HepG2 (cell line): Measurements from ENCODE around the gene RAB3GAP1. TPM values are rescaled to one million over a fixed set of nuclear protein-coding genes. Genes with fewer than 3 reads are reported as not detected.

Source experiments
- ATAC-seq: fragments of 200-7000 bp; cut with Tn5 transposase; 3 replicates; pipeline ENCODE4 v1.9.1; 2020; ENCODE audit warnings: mild to moderate bottlenecking, moderate library complexity
- BruUV-seq: library from RNA; stranded (reverse); fragments of 400-500 nt; replicated peaks from 2 replicates; lab custom pipeline; 2021; lab: Mats Ljungman, UMichigan
- CTCF ChIA-PET: fragments of 300-600 bp; formaldehyde crosslinking; extraction: SDS; loops from one replicate; lab custom pipeline; 2021; ENCODE audit warnings: low total read pairs, inconsistent platforms, low intra/inter-chr PET ratio; lab: Yijun Ruan, JAX
- POLR2A ChIA-PET: fragments of 350-600 bp; sonication (Branson Sonifier 250); formaldehyde crosslinking; loops from one replicate; lab custom pipeline; 2020; ENCODE audit warnings: antibody characterized with exemption, inconsistent platforms; lab: Yijun Ruan, JAX
- DNase-seq: peaks from one replicate; pipeline ENCODE4 v3.0.0-alpha.2; 2015; ENCODE audit warnings: low spot score
- FAIRE-seq: peaks from 3 replicates; lab custom pipeline; 2011; peaks lifted over from hg19 to GRCh38; lab: Jason Lieb, UNC
- H2AFZ ChIP-seq: one replicate; pipeline ENCODE4 v1.6.1; 2011; ENCODE audit warnings: low read length, inconsistent platforms
- H3K27ac ChIP-seq: fragments of 300-600 bp; 3 replicates; pipeline ENCODE4 v1.8.0; 2011; ENCODE audit warnings: mixed run types, mild to moderate bottlenecking, mixed read lengths, low read length, inconsistent platforms; ENCODE audit not compliant: insufficient read depth; ENCODE audit errors: extremely low read length
- H3K27me3 ChIP-seq, 2 experiments: fragments of 200-600 bp in 1 of 2; 2 replicates in 1 of 2; 3 replicates in 1 of 2; pipeline versions ENCODE4 v1.6.0 to v1.8.0; 2011; ENCODE audit warnings: low read length in 2 of 2, mild to moderate bottlenecking in 2 of 2, moderate library complexity in 2 of 2, inconsistent platforms in 1 of 2; ENCODE audit not compliant: insufficient read depth in 2 of 2, control insufficient read depth in 1 of 2
- H3K36me3 ChIP-seq, 2 experiments: fragments of 200-600 bp in 1 of 2; replicated peaks in 1 of 2; 2 replicates in 1 of 2; 3 replicates in 1 of 2; pipeline versions ENCODE4 v1.5.1 to v1.8.0; 2011; ENCODE audit warnings: low read length in 2 of 2, inconsistent platforms in 1 of 2; ENCODE audit not compliant: insufficient read depth in 2 of 2, control insufficient read depth in 1 of 2
- H3K4me1 ChIP-seq: 2 replicates; pipeline ENCODE4 v1.5.1; 2012; ENCODE audit warnings: low read length, inconsistent platforms; ENCODE audit not compliant: insufficient read depth
- H3K4me2 ChIP-seq: 2 replicates; pipeline ENCODE4 v1.6.0; 2011; ENCODE audit warnings: low read depth, low read length, inconsistent platforms
- H3K4me3 ChIP-seq, 3 experiments: fragments of 200-600 bp in 1 of 3; sonication (generic), shearing (Covaris generic) in 1 of 3; replicated peaks in 1 of 3; 2 replicates each; pipeline ENCODE4 v1.5.1; 2011 to 2016; ENCODE audit warnings: low read length in 3 of 3, inconsistent platforms in 2 of 3, low read depth in 2 of 3, mild to moderate bottlenecking in 2 of 3, control low read depth in 1 of 3, mixed read lengths in 1 of 3; ENCODE audit not compliant: insufficient read depth in 1 of 3
- H3K79me2 ChIP-seq: one replicate; pipeline ENCODE4 v1.6.1; 2011; ENCODE audit warnings: low read length, inconsistent platforms; ENCODE audit not compliant: insufficient read depth
- H3K9ac ChIP-seq: 2 replicates; pipeline ENCODE4 v1.6.0; 2011; ENCODE audit warnings: mild to moderate bottlenecking, low read depth, low read length, inconsistent platforms; ENCODE audit not compliant: insufficient read depth
- H3K9me3 ChIP-seq: 2 replicates; pipeline ENCODE4 v1.5.1; 2012; ENCODE audit warnings: mild to moderate bottlenecking, low read length
- H4K20me1 ChIP-seq: 2 replicates; pipeline ENCODE4 v1.6.0; 2011; ENCODE audit warnings: inconsistent platforms, mild to moderate bottlenecking, low read length, moderate library complexity; ENCODE audit not compliant: insufficient read depth
- CHD4 ChIP-seq: fragments of 200-600 bp; sonication (generic); IDR thresholded peaks from 2 replicates; pipeline ENCODE4 v1.7.0; 2017; ENCODE audit warnings: mild to moderate bottlenecking, low read length, borderline replicate concordance
- CREB1 ChIP-seq, 2 experiments: fragments of 450-650 bp in 1 of 2; IDR thresholded peaks; 2 replicates each; pipeline ENCODE4 v1.6.1; 2016 to 2017; ENCODE audit warnings: control low read depth in 1 of 2, mild to moderate bottlenecking in 1 of 2, missing compliant biosample characterization in 1 of 2, missing genetic modification characterization in 1 of 2
- EP300 ChIP-seq, 3 experiments: sonication (generic) in 1 of 3; formaldehyde crosslinking in 1 of 3; IDR thresholded peaks; 2 replicates each; pipeline versions ENCODE4 v1.5.1 to v1.6.1; 2011 to 2020; ENCODE audit warnings: low read depth in 2 of 3, low read length in 2 of 3, borderline replicate concordance in 1 of 3, improper control_type of control experiment in 1 of 3, mild to moderate bottlenecking in 1 of 3, missing genetic modification reagents in 1 of 3, moderate library complexity in 1 of 3
- NR3C1 ChIP-seq: sonication (generic); formaldehyde crosslinking; IDR thresholded peaks from 2 replicates; pipeline ENCODE4 v1.4.0; 2020; ENCODE audit warnings: missing genetic modification reagents
- SAP130 ChIP-seq: IDR thresholded peaks from 2 replicates; pipeline ENCODE4 v1.6.1; 2016; ENCODE audit warnings: low read depth
- SMAD3 ChIP-seq: sonication (generic); formaldehyde crosslinking; IDR thresholded peaks from 2 replicates; pipeline ENCODE4 v1.4.0; 2020; ENCODE audit warnings: missing genetic modification reagents
- TARDBP ChIP-seq: sonication (generic); formaldehyde crosslinking; IDR thresholded peaks from 2 replicates; pipeline ENCODE4 v1.8.0; 2022; ENCODE audit warnings: mild to moderate bottlenecking, missing genetic modification reagents
- ZNF253 ChIP-seq: sonication (generic); formaldehyde crosslinking; IDR thresholded peaks from 2 replicates; pipeline ENCODE4 v1.8.0; 2022; ENCODE audit warnings: mild to moderate bottlenecking, missing genetic modification reagents, borderline replicate concordance
- ZNF547 ChIP-seq: sonication (generic); formaldehyde crosslinking; IDR thresholded peaks from 2 replicates; pipeline ENCODE4 v1.5.1; 2020; ENCODE audit warnings: mild to moderate bottlenecking, missing genetic modification reagents
- ZNF615 ChIP-seq: sonication (generic); formaldehyde crosslinking; IDR thresholded peaks from 2 replicates; pipeline ENCODE4 v1.5.0; 2020; ENCODE audit warnings: mild to moderate bottlenecking, missing genetic modification reagents, borderline replicate concordance
- ZNF678 ChIP-seq: sonication (generic); formaldehyde crosslinking; IDR thresholded peaks from 2 replicates; pipeline ENCODE4 v1.4.0; 2020; ENCODE audit warnings: mild to moderate bottlenecking, missing genetic modification reagents
- WGBS: methylation state at CpG from one replicate; pipeline ENCODE4 v1.1.6; 2017; ENCODE audit warnings: low lambda C conversion rate; 5-methylcytosine and 5-hydroxymethylcytosine counted together
- in situ Hi-C: cut with HindIII; loops from 2 replicates; pipeline ENCODE4 v1.10.0; 2017; ENCODE audit warnings: low pct_unique_long_range_greater_than_20kb; ENCODE audit not compliant: extremely low pct_ligation_motif_present
- intact Hi-C: fragments of 100-400 bp; cut with micrococcal nuclease; formaldehyde crosslinking; loops from one replicate; pipeline ENCODE4 v1.10.0; 2022; ENCODE audit not compliant: unreplicated experiment
- polyA plus RNA-seq, 8 experiments: library from polyadenylated mRNA; depleted of rRNA in 3 of 8; stranded (reverse) in 7 of 8; unstranded in 1 of 8; fragments of >200 nt; fragmentation: Illumina TruSeq in 4 of 8; extraction: Trizol in 4 of 8; gene quantifications; 2 replicates each; pipeline versions ENCODE4 v1.2.1 to v1.2.3, GENCODE V29; 2011 to 2016; ENCODE audit warnings: low read depth in 4 of 8, missing spikeins in 1 of 8, mixed read lengths in 1 of 8; ENCODE audit not compliant: insufficient read depth in 1 of 8
- total RNA-seq, 5 experiments: library from RNA; depleted of rRNA; stranded (reverse); fragments of >200 nt; fragmentation: Illumina TruSeq; extraction: Trizol; gene quantifications; 2 replicates each; pipeline ENCODE4 v1.2.3, GENCODE V29; 2016; ENCODE audit warnings: low read depth in 1 of 5
- TF ChIP-seq, protein P1 (sequence below): sonication (generic); formaldehyde crosslinking; IDR thresholded peaks from 2 replicates; pipeline ENCODE4 v1.5.0; 2020; ENCODE audit warnings: mild to moderate bottlenecking, missing genetic modification reagents
- TF ChIP-seq, protein P2 (sequence below): sonication (generic); formaldehyde crosslinking; IDR thresholded peaks from 2 replicates; pipeline ENCODE4 v1.9.0; 2022; ENCODE audit warnings: missing genetic modification reagents, mild to moderate bottlenecking, borderline replicate concordance

Gene RAB3GAP1
- total and polyA plus RNA-seq, 2 of the 13 experiments (the other 11 are each of a cell fraction or from before 2014, with no cell fraction given): 15.2 to 48.8 TPM

DNA sequence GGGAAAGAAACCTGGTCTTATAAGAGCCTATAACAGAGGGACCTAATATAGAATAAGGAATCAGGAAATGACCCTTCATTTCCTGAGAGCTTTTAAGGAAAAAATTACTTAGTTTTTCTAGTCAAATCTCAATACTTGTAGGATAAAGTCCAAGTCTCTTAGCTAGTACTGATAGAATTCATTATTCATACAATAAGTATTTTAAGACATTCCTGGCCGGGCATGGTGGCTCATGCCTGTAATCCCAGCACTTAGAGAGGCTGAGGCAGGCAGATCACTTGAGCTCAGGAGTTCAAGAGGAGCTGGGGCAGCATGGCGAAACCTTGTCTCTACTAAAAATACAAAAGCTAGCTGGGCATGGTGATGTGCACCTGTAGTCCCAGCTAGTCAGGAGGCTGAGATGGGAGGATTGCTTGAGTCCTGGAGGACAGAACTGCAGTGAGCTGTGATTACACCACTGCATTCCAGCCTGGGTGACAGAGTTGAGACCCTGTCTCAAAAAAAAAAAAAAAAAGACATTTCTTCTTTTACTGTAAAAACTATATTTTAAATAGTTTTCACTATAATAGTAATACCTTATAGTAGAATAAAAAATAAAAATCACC is 3.2 kb downstream of the RAB3GAP1 start:
- no peak for ATAC-seq
- H2AFZ ChIP-seq: no peak overlapping the region
- peaks cover 66% of the 10 kb centered on the region for H3K79me2 ChIP-seq
- no peak overlapping the region for H3K27ac ChIP-seq
- no peaks in the 10 kb centered on the region; a peak in 1 of 5 replicates for H3K27me3 ChIP-seq
- peaks cover 2 to 14% of the 10 kb centered on the region in 2 experiments; a peak in 4 of 5 replicates for H3K36me3 ChIP-seq
- no peak overlapping the region for H3K9ac ChIP-seq
- intact Hi-C loops (loop anchor here (10.0 kb wide), 1 partner anchor 140 kb away; the partner anchor contains the start of gene CCNT2), in situ Hi-C loops (no loop called here)
- peak overlapping the region; percentile 85; the same call in 1 of the 2 replicates for H3K4me2 ChIP-seq
- POLR2A ChIA-PET: no interaction called here
- WGBS: 95% methylated on average over 2 of the region's 2 CpGs
- no peak overlapping the region for H3K4me3 ChIP-seq
- no peak for FAIRE-seq
- BruUV-seq: no TSS peak
- TF ChIP-seq, protein P1, sequence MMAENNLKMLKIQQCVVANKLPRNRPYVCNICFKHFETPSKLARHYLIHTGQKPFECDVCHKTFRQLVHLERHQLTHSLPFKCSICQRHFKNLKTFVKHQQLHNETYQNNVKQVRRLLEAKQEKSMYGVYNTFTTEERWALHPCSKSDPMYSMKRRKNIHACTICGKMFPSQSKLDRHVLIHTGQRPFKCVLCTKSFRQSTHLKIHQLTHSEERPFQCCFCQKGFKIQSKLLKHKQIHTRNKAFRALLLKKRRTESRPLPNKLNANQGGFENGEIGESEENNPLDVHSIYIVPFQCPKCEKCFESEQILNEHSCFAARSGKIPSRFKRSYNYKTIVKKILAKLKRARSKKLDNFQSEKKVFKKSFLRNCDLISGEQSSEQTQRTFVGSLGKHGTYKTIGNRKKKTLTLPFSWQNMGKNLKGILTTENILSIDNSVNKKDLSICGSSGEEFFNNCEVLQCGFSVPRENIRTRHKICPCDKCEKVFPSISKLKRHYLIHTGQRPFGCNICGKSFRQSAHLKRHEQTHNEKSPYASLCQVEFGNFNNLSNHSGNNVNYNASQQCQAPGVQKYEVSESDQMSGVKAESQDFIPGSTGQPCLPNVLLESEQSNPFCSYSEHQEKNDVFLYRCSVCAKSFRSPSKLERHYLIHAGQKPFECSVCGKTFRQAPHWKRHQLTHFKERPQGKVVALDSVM (CRISPR knock-in tag): peak; percentile 95
- no peak for TF ChIP-seq ZNF253 (CRISPR knock-in tag)
- TF ChIP-seq ZNF547 (CRISPR knock-in tag): no peak
- no peak for TF ChIP-seq CHD4
- CTCF ChIA-PET: no interaction called here
- no peak for DNase-seq
- peaks cover 13% of the 10 kb centered on the region for H4K20me1 ChIP-seq
- no peaks in the 10 kb centered on the region for H3K9me3 ChIP-seq
- peaks cover 51% of the 10 kb centered on the region for H3K4me1 ChIP-seq

DNA sequence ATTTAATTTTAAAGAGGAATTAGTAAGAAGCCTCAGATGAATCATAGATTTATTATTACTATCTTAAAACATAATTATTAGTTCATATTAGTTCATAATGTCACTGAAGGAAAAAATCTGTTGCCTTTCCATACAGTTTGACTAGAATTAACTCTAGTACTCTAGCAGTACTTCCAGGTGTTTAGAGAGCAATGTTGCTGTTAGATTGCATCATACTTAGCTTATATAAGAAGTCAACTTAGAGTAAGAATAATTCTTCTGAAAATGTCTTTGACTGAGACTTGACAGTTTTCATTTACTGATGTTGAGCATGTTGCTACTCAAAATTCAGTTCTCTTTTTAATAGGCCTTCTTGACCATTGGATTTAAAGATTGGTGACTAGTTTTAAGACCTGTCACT is 4.7 kb downstream of the RAB3GAP1 start:
- intact Hi-C loops: loop anchor here (10.0 kb wide), 1 partner anchor 142 kb away; the partner anchor contains the start of gene CCNT2
- Histone ChIP-seq H3K4me2 (peak overlapping the region; percentile 30), H3K9ac (no peak overlapping the region), H2AFZ (no peak overlapping the region), H3K9me3 (no peaks in the 10 kb centered on the region), H3K36me3 (peaks cover 6 to 24% of the 10 kb centered on the region in 2 experiments), H3K4me3 (0 out of 6 replicates have a peak overlapping the region, but pooled peaks of 1 of the 3 experiments have one; percentile 0), H3K27ac (peak overlapping the region; percentile 42), H3K79me2 (peaks cover 73% of the 10 kb centered on the region), H4K20me1 (peaks cover 13% of the 10 kb centered on the region), H3K4me1 (peaks cover 40% of the 10 kb centered on the region), H3K27me3 (no peaks in the 10 kb centered on the region; a peak in 1 of 5 replicates)
- FAIRE-seq (no peak), ATAC-seq (no peak), DNase-seq (no peak)
- POLR2A ChIA-PET: interaction anchor here (1.2 kb wide), 1 partner anchor 9 kb away, joined by 3 read pairs; the partner anchor contains the start of gene MAP3K19
- in situ Hi-C loops: no loop called here
- BruUV-seq: no TSS peak
- CTCF ChIA-PET: no interaction called here
- TF ChIP-seq EP300 (IDR thresholded peaks at IDR 0.05; ENCODE audit: low read depth in 2 of 2, low read length in 2 of 2): peak in 1 of 2 experiments; percentile 9; a peak in 1 of 4 replicates
- TF ChIP-seq EP300 (CRISPR knock-in tag; IDR thresholded peaks at IDR 0.05; ENCODE audit: borderline replicate concordance): no peak
- no peak; the same call in 1 of the 2 replicates for TF ChIP-seq SMAD3 (CRISPR knock-in tag)
- no peak for TF ChIP-seq CREB1 (IDR thresholded peaks at IDR 0.05)
- peak; percentile 29; the same call in 1 of the 2 replicates for TF ChIP-seq CREB1 (CRISPR knock-in tag; IDR thresholded peaks at IDR 0.05)
- peak; percentile 35; the same call in 1 of the 2 replicates for TF ChIP-seq SAP130 (CRISPR knock-in tag)
- no peak for TF ChIP-seq ZNF678 (CRISPR knock-in tag)
- no peak for TF ChIP-seq TARDBP (CRISPR knock-in tag)
- no peak for TF ChIP-seq ZNF615 (CRISPR knock-in tag)
- TF ChIP-seq NR3C1: no peak
- TF ChIP-seq, protein P2, sequence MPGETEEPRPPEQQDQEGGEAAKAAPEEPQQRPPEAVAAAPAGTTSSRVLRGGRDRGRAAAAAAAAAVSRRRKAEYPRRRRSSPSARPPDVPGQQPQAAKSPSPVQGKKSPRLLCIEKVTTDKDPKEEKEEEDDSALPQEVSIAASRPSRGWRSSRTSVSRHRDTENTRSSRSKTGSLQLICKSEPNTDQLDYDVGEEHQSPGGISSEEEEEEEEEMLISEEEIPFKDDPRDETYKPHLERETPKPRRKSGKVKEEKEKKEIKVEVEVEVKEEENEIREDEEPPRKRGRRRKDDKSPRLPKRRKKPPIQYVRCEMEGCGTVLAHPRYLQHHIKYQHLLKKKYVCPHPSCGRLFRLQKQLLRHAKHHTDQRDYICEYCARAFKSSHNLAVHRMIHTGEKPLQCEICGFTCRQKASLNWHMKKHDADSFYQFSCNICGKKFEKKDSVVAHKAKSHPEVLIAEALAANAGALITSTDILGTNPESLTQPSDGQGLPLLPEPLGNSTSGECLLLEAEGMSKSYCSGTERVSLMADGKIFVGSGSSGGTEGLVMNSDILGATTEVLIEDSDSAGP (CRISPR knock-in tag): no peak
